Measurements from ENCODE around the gene STARD3. TPM values are rescaled to one million over a fixed set of nuclear protein-coding genes. Genes with fewer than 3 reads are reported as not detected.

STARD3 gene
- total RNA-seq, 4 donors from 2014 or later = 44.5 to 73.6 (median 53.0) TPM

DNA sequence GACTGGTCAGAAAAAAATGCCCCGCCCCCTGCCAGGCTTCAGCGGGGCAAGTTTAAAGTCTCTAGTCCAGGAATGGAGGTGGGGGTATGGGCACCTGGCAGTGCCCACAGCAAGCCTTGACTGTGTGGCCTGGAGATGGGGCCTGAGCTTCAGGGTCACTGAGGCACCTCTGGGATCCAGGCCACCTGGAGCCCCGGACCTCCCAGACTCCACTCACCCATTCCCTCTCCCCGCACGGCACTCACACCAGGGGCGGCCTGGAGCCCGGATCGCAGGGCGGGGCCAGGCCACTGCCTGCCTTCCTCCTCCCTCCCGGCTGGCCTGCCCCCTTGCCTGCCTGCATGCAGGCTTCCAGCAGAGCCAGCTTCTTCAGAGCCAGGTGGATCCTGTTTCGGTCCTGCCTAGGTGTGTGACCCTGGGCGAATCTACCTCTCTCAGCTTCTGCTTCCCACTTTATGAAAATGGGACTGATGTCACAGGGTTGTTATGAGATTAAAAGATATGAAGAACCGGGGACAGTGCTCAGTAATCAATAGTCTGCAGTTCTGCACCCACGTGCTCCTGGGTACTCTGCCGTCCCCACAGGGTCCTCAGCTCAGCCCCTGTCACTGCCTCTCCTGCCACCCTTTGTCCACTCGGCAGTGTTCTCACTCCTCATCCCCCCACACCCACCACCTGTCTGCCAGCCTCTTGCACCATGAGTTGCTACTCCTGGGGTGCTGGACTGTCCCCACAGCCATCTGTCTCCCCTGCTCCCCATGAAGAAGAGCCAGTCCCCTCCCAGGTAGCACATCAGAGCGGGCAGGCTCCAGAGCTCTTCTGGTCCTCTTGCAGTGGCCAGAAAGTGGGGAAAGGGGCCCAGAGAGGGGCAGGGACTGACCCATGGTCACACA, 27.0 kb downstream of the STARD3 start:
- WGBS, 2 donors = 68 to 79% methylated on average over 11 to 15 of the region's 17 CpGs
- Histone ChIP-seq H3K27ac (peak overlapping the region in 2 of 3 donors; percentile 47 to 58), H3K4me1 (peaks cover 32 to 71% of the 10 kb centered on the region in 2 donors), H3K36me3 (peaks cover 17% of the 10 kb centered on the region in 2 donors), H3K27me3 (no peaks in the 10 kb centered on the region), H3K4me3 (replicated peaks in 1 of 3) (no peak overlapping the region), H3K9me3 (no peaks in the 10 kb centered on the region)
- TF ChIP-seq POLR2A (IDR thresholded peaks at IDR 0.05) = no peak
- TF ChIP-seq, protein P1, sequence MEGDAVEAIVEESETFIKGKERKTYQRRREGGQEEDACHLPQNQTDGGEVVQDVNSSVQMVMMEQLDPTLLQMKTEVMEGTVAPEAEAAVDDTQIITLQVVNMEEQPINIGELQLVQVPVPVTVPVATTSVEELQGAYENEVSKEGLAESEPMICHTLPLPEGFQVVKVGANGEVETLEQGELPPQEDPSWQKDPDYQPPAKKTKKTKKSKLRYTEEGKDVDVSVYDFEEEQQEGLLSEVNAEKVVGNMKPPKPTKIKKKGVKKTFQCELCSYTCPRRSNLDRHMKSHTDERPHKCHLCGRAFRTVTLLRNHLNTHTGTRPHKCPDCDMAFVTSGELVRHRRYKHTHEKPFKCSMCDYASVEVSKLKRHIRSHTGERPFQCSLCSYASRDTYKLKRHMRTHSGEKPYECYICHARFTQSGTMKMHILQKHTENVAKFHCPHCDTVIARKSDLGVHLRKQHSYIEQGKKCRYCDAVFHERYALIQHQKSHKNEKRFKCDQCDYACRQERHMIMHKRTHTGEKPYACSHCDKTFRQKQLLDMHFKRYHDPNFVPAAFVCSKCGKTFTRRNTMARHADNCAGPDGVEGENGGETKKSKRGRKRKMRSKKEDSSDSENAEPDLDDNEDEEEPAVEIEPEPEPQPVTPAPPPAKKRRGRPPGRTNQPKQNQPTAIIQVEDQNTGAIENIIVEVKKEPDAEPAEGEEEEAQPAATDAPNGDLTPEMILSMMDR (IDR thresholded peaks at IDR 0.05) = no peak
- intact Hi-C loops (cut with DNase I) = loop anchor here (2.0 kb wide), 1 partner anchor 41 kb away; no protein-coding TSS in a partner anchor
- no peak for DNase-seq

DNA sequence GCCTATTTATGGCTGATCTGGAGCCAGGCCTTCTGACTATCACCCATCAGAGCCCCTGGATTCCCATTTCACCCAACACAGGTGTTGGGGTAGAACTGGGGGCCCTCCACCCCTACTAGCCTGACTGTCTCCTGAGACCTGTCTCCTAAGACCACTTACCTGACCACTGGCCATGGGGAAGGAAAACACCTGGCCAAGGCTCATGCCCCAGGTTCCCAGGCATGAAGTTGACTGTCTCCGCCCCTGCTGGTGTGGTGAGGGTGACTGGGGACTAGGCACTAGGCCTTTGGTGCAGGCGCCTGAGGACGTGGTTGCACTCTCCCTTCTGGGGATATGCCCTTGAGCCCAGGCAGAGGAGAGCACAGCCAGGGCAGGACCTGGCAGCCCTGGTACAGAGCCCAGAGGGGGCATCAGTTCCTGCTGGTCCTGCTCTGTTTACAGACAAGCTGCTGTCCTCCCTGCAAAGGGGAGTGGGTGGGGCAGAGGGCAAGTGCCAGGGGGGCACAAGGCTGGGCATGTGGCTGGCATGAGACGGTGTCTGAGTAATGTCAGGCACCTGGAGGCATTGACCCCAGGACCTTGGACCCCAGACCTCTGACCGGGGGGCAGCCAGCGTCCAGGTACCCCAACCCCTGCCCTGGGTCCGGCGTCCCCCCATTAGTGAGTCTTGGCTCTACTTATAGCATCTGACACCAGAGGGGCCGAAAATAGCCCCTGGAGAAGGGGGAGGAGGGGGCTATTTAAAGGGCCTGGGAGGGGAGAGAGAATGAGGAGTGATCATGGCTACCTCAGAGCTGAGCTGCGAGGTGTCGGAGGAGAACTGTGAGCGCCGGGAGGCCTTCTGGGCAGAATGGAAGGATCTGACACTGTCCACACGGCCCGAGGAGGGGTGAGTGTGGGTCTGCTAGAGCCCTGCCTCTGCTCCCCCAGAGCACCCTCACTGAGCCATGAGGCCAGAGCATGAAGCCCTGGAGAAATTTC, 27.9 kb downstream of the STARD3 start, which contains the start of gene TCAP:
Gene TCAP, plus strand, starts transcription at position 769 of the 981 bp plus-strand sequence. Its CDS starts 11 bp downstream, at position 780.
- TF ChIP-seq, protein P1 (IDR thresholded peaks at IDR 0.05) = no peak
- no peak for TF ChIP-seq POLR2A (IDR thresholded peaks at IDR 0.05)
- WGBS, 2 donors = 61 to 63% methylated on average over 11 to 15 of the region's 15 CpGs
- Histone ChIP-seq H3K27ac (peak within 1 kb of the TSS in 1 of 3 donors; percentile 17), H3K9me3 (no peaks in the 10 kb centered on the region), H3K4me3 (replicated peaks in 1 of 3) (no peak within 1 kb of the TSS), H3K27me3 (no peaks in the 10 kb centered on the region), H3K4me1 (peaks cover 32 to 71% of the 10 kb centered on the region in 2 donors), H3K36me3 (peaks cover 12 to 13% of the 10 kb centered on the region in 2 donors)
- DNase-seq = no peak
- intact Hi-C loops (cut with DNase I) = loop anchor here (2.0 kb wide), 1 partner anchor 42 kb away; no protein-coding TSS in a partner anchor

DNA sequence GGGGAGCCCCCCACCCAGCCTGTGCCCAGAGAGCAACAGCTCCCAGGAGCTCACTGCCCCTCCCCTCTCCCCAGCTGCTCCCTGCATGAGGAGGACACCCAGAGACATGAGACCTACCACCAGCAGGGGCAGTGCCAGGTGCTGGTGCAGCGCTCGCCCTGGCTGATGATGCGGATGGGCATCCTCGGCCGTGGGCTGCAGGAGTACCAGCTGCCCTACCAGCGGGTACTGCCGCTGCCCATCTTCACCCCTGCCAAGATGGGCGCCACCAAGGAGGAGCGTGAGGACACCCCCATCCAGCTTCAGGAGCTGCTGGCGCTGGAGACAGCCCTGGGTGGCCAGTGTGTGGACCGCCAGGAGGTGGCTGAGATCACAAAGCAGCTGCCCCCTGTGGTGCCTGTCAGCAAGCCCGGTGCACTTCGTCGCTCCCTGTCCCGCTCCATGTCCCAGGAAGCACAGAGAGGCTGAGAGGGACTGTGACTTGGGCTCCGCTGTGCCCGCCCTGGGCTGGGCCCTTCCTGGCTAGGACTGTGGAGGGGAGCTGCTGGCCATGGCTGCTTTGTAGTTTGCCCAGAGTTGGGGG, 28.8 kb downstream of the STARD3 start:
- Histone ChIP-seq H3K27ac (no peak overlapping the region), H3K27me3 (no peaks in the 10 kb centered on the region), H3K4me1 (peaks cover 32 to 71% of the 10 kb centered on the region in 2 donors), H3K36me3 (peaks cover 5% of the 10 kb centered on the region in 2 donors), H3K9me3 (no peaks in the 10 kb centered on the region), H3K4me3 (replicated peaks in 1 of 3) (no peak overlapping the region)
- no peak for TF ChIP-seq POLR2A (IDR thresholded peaks at IDR 0.05)
- TF ChIP-seq, protein P1 (IDR thresholded peaks at IDR 0.05) = no peak
- DNase-seq = peak in 1 of 2 donors; percentile 41
- intact Hi-C loops (cut with DNase I) = loop anchor here (2.0 kb wide), 1 partner anchor 43 kb away; no protein-coding TSS in a partner anchor
- 43 to 65% methylated on average over 2 to 7 of the region's 17 CpGs for WGBS, 2 donors

DNA sequence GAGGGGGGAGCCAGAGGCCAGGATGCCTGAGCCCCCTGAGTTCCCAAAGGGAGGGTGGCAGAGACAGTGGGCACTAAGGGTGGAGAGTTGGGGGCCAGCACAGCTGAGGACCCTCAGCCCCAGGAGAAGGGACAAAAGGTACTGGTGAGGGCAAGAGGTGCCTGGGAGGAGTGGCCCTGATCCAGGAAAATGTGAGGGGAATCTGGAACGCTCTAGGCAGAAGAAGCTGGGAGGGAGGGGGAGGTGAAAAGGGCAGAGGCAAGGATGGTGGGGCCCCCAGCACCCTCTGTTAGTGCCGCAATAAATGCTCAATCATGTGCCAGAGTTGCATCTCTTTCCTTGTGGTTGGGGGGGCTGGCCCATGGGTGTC, 29.3 kb downstream of the STARD3 start:
- Histone ChIP-seq H3K4me3 (replicated peaks in 1 of 3) (no peak overlapping the region), H3K27me3 (no peaks in the 10 kb centered on the region), H3K36me3 (peaks cover under 1% of the 10 kb centered on the region in 2 donors), H3K4me1 (peaks cover 32 to 72% of the 10 kb centered on the region in 2 donors), H3K27ac (no peak overlapping the region), H3K9me3 (no peaks in the 10 kb centered on the region)
- WGBS, 2 donors = 62 to 67% methylated on average over 2 of the region's 2 CpGs
- TF ChIP-seq POLR2A (IDR thresholded peaks at IDR 0.05) = no peak
- TF ChIP-seq, protein P1 (IDR thresholded peaks at IDR 0.05) = no peak
- intact Hi-C loops (cut with DNase I) = no loop called here
- no peak for DNase-seq
